Breast epithelium (tissue), 4 donors: ENCODE measurements around the gene ZNF79. TPM values are rescaled to one million over a fixed set of nuclear protein-coding genes. Genes with fewer than 3 reads are reported as not detected.

ENCODE experiments used
- DNase-seq, 2 donors: peaks; one replicate each; pipeline ENCODE4 v3.0.0-alpha.2; 2019; ENCODE audit warnings: low spot score in 2 of 2
- H3K27ac ChIP-seq, 2 donors: fragments of 200-600 bp; sonication (generic) in 1 of 2; one replicate each; pipeline ENCODE4 v1.5.1; 2016 to 2019; ENCODE audit warnings: mild to moderate bottlenecking in 1 of 2
- H3K27me3 ChIP-seq, 2 donors: fragments of 200-600 bp; sonication (generic) in 1 of 2; one replicate each; pipeline versions ENCODE4 v1.5.1 to v1.6.0; 2017 to 2019; ENCODE audit warnings: control low read depth in 1 of 2, mild to moderate bottlenecking in 1 of 2
- H3K36me3 ChIP-seq: fragments of 200-600 bp; one replicate; pipeline ENCODE4 v1.5.1; 2019
- H3K4me1 ChIP-seq, 2 donors: fragments of 200-600 bp; sonication (generic); one replicate each; pipeline ENCODE4 v1.5.1; 2016 to 2019; ENCODE audit warnings: control low read depth in 1 of 2
- H3K4me3 ChIP-seq, 3 donors: fragments of 200-600 bp; sonication (generic); 1 replicate in 2 of 3; 2 replicates in 1 of 3; pipeline ENCODE4 v1.5.1; 2016 to 2019; ENCODE audit warnings: mild to moderate bottlenecking in 3 of 3, moderate library complexity in 2 of 3
- H3K9me3 ChIP-seq, 2 donors: fragments of 200-600 bp; sonication (generic) in 1 of 2; one replicate each; pipeline ENCODE4 v1.5.1; 2016 to 2019; ENCODE audit warnings: control low read depth in 1 of 2
- CTCF ChIP-seq, 3 donors: fragments of 450-650 bp; IDR thresholded peaks; one replicate each; pipeline ENCODE4 v1.5.1; 2016 to 2017; ENCODE audit warnings: antibody characterized with exemption in 3 of 3, mild to moderate bottlenecking in 3 of 3, moderate library complexity in 3 of 3
- POLR2A ChIP-seq: fragments of 450-650 bp; IDR thresholded peaks from one replicate; pipeline ENCODE4 v1.6.1; 2016; ENCODE audit warnings: antibody characterized with exemption, mild to moderate bottlenecking, moderate library complexity
- POLR2AphosphoS5 ChIP-seq, 3 donors: sonication (generic); formaldehyde crosslinking; IDR thresholded peaks; one replicate each; pipeline ENCODE4 v1.6.1; 2017; ENCODE audit warnings: antibody characterized with exemption in 3 of 3
- intact Hi-C: fragments of 100-400 bp; cut with DNase I; formaldehyde crosslinking; loops from one replicate; pipeline ENCODE4 v1.15.1; 2023; ENCODE audit warnings: low total_unique reads
- total RNA-seq, 3 donors: library from RNA; depleted of rRNA; stranded (reverse); fragments of >200 nt; gene quantifications; one replicate each; pipeline ENCODE4 v1.1.0, GENCODE V29; 2016

ZNF79 gene
- total RNA-seq: 10 to 100 TPM in 2 of 3 donors, 1 to 10 TPM in 1; 7.7 to 16.7 (median 16.0) TPM

- H3K4me1 ChIP-seq: peaks cover 8 to 26% of the 10 kb centered on the region in 2 donors
- peak within 1 kb of the TSS; percentile 88 to 91 for H3K27ac ChIP-seq
- H3K27me3 ChIP-seq: no peaks in the 10 kb centered on the region
Measured at GRCh38 chr9:127423934-127424675, at the start of gene ZNF79. ZNF79 (plus strand) TSS chr9:127424382; CDS start chr9:127424788, 406 bp downstream.

GRCh38 chr9:127380479-127380878 is 43.7 kb upstream of the ZNF79 start:
- H3K36me3 ChIP-seq: no peaks in the 10 kb centered on the region
- H3K27me3 ChIP-seq: no peaks in the 10 kb centered on the region
- TF ChIP-seq POLR2AphosphoS5 (IDR thresholded peaks at IDR 0.05) (no peak), POLR2A (no peak), CTCF (IDR thresholded peaks at IDR 0.05) (no peak)
- intact Hi-C loops: no loop called here
- H3K9me3 ChIP-seq: no peaks in the 10 kb centered on the region
- no peak overlapping the region for H3K4me3 ChIP-seq
- no peak for DNase-seq
- H3K27ac ChIP-seq: no peak overlapping the region
- no peaks in the 10 kb centered on the region for H3K4me1 ChIP-seq

More at GRCh38 chr9:127423934-127424675, at the start of gene ZNF79:
- Histone ChIP-seq H3K36me3 (no peaks in the 10 kb centered on the region), H3K9me3 (no peaks in the 10 kb centered on the region), H3K4me3 (peak within 1 kb of the TSS; percentile 60 to 87 (median 65))
- peak; percentile 92 to 95 for DNase-seq
- intact Hi-C loops: no loop called here
- TF ChIP-seq POLR2AphosphoS5 (IDR thresholded peaks at IDR 0.05) (peak; percentile 74 to 80 (median 75)), POLR2A (peak; percentile 46), CTCF (IDR thresholded peaks at IDR 0.05) (no peak)

GRCh38 chr9:127382541-127382940 is 41.6 kb upstream of the ZNF79 start:
- Histone ChIP-seq H3K27me3 (no peaks in the 10 kb centered on the region), H3K4me1 (no peaks in the 10 kb centered on the region), H3K36me3 (no peaks in the 10 kb centered on the region), H3K27ac (no peak overlapping the region), H3K4me3 (no peak overlapping the region), H3K9me3 (no peaks in the 10 kb centered on the region)
- TF ChIP-seq POLR2AphosphoS5 (IDR thresholded peaks at IDR 0.05) (no peak), POLR2A (no peak), CTCF (IDR thresholded peaks at IDR 0.05) (no peak)
- intact Hi-C loops: no loop called here
- no peak for DNase-seq

- Histone ChIP-seq H3K27ac (no peak overlapping the region), H3K4me1 (no peaks in the 10 kb centered on the region), H3K27me3 (no peaks in the 10 kb centered on the region), H3K4me3 (no peak overlapping the region), H3K9me3 (no peaks in the 10 kb centered on the region), H3K36me3 (no peaks in the 10 kb centered on the region)
- intact Hi-C loops: no loop called here
- DNase-seq: peak in 1 of 2 donors; percentile 36
- TF ChIP-seq POLR2AphosphoS5 (IDR thresholded peaks at IDR 0.05): no peak
- no peak for TF ChIP-seq CTCF (IDR thresholded peaks at IDR 0.05)
- TF ChIP-seq POLR2A: no peak
Measured at GRCh38 chr9:127384016-127384730, 40.0 kb upstream of the ZNF79 start.

GRCh38 chr9:127384901-127385300 is 39.3 kb upstream of the ZNF79 start:
- Histone ChIP-seq H3K9me3 (no peaks in the 10 kb centered on the region), H3K4me1 (no peaks in the 10 kb centered on the region), H3K27ac (no peak overlapping the region), H3K27me3 (no peaks in the 10 kb centered on the region), H3K4me3 (no peak overlapping the region), H3K36me3 (no peaks in the 10 kb centered on the region)
- TF ChIP-seq CTCF (IDR thresholded peaks at IDR 0.05): no peak
- TF ChIP-seq POLR2AphosphoS5 (IDR thresholded peaks at IDR 0.05): no peak
- TF ChIP-seq POLR2A: no peak
- peak in 1 of 2 donors; percentile 38 for DNase-seq
- intact Hi-C loops: no loop called here
